ENCODE data around the gene SERF1A.
"Not testable (repeated sequence)": the region's sequence is repeated elsewhere in the genome, so short reads cannot be mapped to it uniquely, and the experiment has no call there.

GRCh38 chr5:70932560-70932959 is 32.1 kb downstream of the SERF1A start:
- not testable (repeated sequence) for TF ChIP-seq CTCF, POLR2A (IDR thresholded peaks at IDR 0.05)

Data from lower leg skin (tissue), 3 donors.